ENCODE results near the gene LENEP.

LENEP gene

GRCh38 chr1:154953611-154954038, 39.8 kb upstream of the LENEP start:
- WGBS, 2 experiments, result 94 to 96% methylated on average over 2 of the region's 2 CpGs
- H3K9me3 ChIP-seq (ENCODE audit: control insufficient read depth, low read length), result no peaks in the 10 kb centered on the region
- H3K27me3 ChIP-seq (ENCODE audit: control insufficient read depth, insufficient read depth, low read length, poor library complexity, severe bottlenecking), result no peaks in the 10 kb centered on the region
- no peak overlapping the region for H3K27ac ChIP-seq (ENCODE audit: insufficient read depth, low read depth, low read length, poor library complexity, severe bottlenecking)
- H3K36me3 ChIP-seq (ENCODE audit: control insufficient read depth, insufficient read depth, low read length), result peaks cover 18% of the 10 kb centered on the region
- H3K4me1 ChIP-seq (ENCODE audit: control insufficient read depth, insufficient read depth, low read length), result peaks cover 48% of the 10 kb centered on the region
- no peak overlapping the region for H3K4me3 ChIP-seq (ENCODE audit: insufficient read depth, low read depth, low read length)

- Histone ChIP-seq H3K9me3 (ENCODE audit: control insufficient read depth, low read length) (no peaks in the 10 kb centered on the region), H3K4me3 (ENCODE audit: insufficient read depth, low read depth, low read length) (peak overlapping the region; percentile 51), H3K4me1 (ENCODE audit: control insufficient read depth, insufficient read depth, low read length) (peaks cover 49% of the 10 kb centered on the region), H3K27ac (ENCODE audit: insufficient read depth, low read depth, low read length, poor library complexity, severe bottlenecking) (peak overlapping the region; percentile 99), H3K36me3 (ENCODE audit: control insufficient read depth, insufficient read depth, low read length) (peaks cover 25% of the 10 kb centered on the region), H3K27me3 (ENCODE audit: control insufficient read depth, insufficient read depth, low read length, poor library complexity, severe bottlenecking) (no peaks in the 10 kb centered on the region)
- 63 to 79% methylated on average over 3 of the region's 3 CpGs for WGBS, 2 experiments
These were observed 38.8 kb upstream of the LENEP start for GRCh38 chr1:154954541-154954940.

- WGBS, 2 experiments, result 28 to 30% methylated on average over 4 of the region's 4 CpGs
- Histone ChIP-seq H3K27ac (ENCODE audit: insufficient read depth, low read depth, low read length, poor library complexity, severe bottlenecking) (peak overlapping the region; percentile 99), H3K4me3 (ENCODE audit: insufficient read depth, low read depth, low read length) (peak overlapping the region; percentile 51)
These were observed 38.2 kb upstream of the LENEP start for GRCh38 chr1:154955039-154955717.

GRCh38 chr1:154955718-154956543, 37.5 kb upstream of the LENEP start, which contains the start of gene PBXIP1:
PBXIP1 (minus strand) TSS chr1:154956099; CDS start chr1:154953721, 2,378 bp downstream.
- H3K4me1 ChIP-seq (ENCODE audit: control insufficient read depth, insufficient read depth, low read length), result peaks cover 54% of the 10 kb centered on the region
- WGBS, 2 experiments, result 0% methylated on average over 18 of the region's 18 CpGs
- H3K27ac ChIP-seq (ENCODE audit: insufficient read depth, low read depth, low read length, poor library complexity, severe bottlenecking), result peak within 1 kb of the TSS; percentile 99
- peak within 1 kb of the TSS; percentile 51 for H3K4me3 ChIP-seq (ENCODE audit: insufficient read depth, low read depth, low read length)
- H3K36me3 ChIP-seq (ENCODE audit: control insufficient read depth, insufficient read depth, low read length), result peaks cover 21% of the 10 kb centered on the region
- no peaks in the 10 kb centered on the region for H3K27me3 ChIP-seq (ENCODE audit: control insufficient read depth, insufficient read depth, low read length, poor library complexity, severe bottlenecking)
- H3K9me3 ChIP-seq (ENCODE audit: control insufficient read depth, low read length), result no peaks in the 10 kb centered on the region

More at GRCh38 chr1:154955039-154955717, 38.2 kb upstream of the LENEP start:
- no peaks in the 10 kb centered on the region for H3K27me3 ChIP-seq (ENCODE audit: control insufficient read depth, insufficient read depth, low read length, poor library complexity, severe bottlenecking)
- peaks cover 27% of the 10 kb centered on the region for H3K36me3 ChIP-seq (ENCODE audit: control insufficient read depth, insufficient read depth, low read length)
- H3K9me3 ChIP-seq (ENCODE audit: control insufficient read depth, low read length), result no peaks in the 10 kb centered on the region
- H3K4me1 ChIP-seq (ENCODE audit: control insufficient read depth, insufficient read depth, low read length), result peaks cover 49% of the 10 kb centered on the region

GRCh38 chr1:154956544-154956941, 36.8 kb upstream of the LENEP start:
- 7% methylated on average over 6 of the region's 6 CpGs for WGBS, 2 experiments
- Histone ChIP-seq H3K27me3 (ENCODE audit: control insufficient read depth, insufficient read depth, low read length, poor library complexity, severe bottlenecking) (no peaks in the 10 kb centered on the region), H3K27ac (ENCODE audit: insufficient read depth, low read depth, low read length, poor library complexity, severe bottlenecking) (peak overlapping the region; percentile 99), H3K4me3 (ENCODE audit: insufficient read depth, low read depth, low read length) (peak overlapping the region; percentile 51), H3K9me3 (ENCODE audit: control insufficient read depth, low read length) (no peaks in the 10 kb centered on the region), H3K4me1 (ENCODE audit: control insufficient read depth, insufficient read depth, low read length) (peaks cover 54% of the 10 kb centered on the region), H3K36me3 (ENCODE audit: control insufficient read depth, insufficient read depth, low read length) (peaks cover 17% of the 10 kb centered on the region)

GRCh38 chr1:154957091-154957657, 36.2 kb upstream of the LENEP start:
- 45 to 48% methylated on average over 9 of the region's 9 CpGs for WGBS, 2 experiments
- Histone ChIP-seq H3K27me3 (ENCODE audit: control insufficient read depth, insufficient read depth, low read length, poor library complexity, severe bottlenecking) (no peaks in the 10 kb centered on the region), H3K9me3 (ENCODE audit: control insufficient read depth, low read length) (no peaks in the 10 kb centered on the region), H3K4me1 (ENCODE audit: control insufficient read depth, insufficient read depth, low read length) (peaks cover 54% of the 10 kb centered on the region), H3K27ac (ENCODE audit: insufficient read depth, low read depth, low read length, poor library complexity, severe bottlenecking) (peak overlapping the region; percentile 99), H3K4me3 (ENCODE audit: insufficient read depth, low read depth, low read length) (peak overlapping the region; percentile 2), H3K36me3 (ENCODE audit: control insufficient read depth, insufficient read depth, low read length) (peaks cover 17% of the 10 kb centered on the region)

- H3K4me3 ChIP-seq (ENCODE audit: insufficient read depth, low read depth, low read length), result no peak overlapping the region
- no peaks in the 10 kb centered on the region for H3K27me3 ChIP-seq (ENCODE audit: control insufficient read depth, insufficient read depth, low read length, poor library complexity, severe bottlenecking)
- WGBS, 2 experiments, result 88 to 94% methylated on average over 2 of the region's 2 CpGs
- peaks cover 53% of the 10 kb centered on the region for H3K4me1 ChIP-seq (ENCODE audit: control insufficient read depth, insufficient read depth, low read length)
- peaks cover 17% of the 10 kb centered on the region for H3K36me3 ChIP-seq (ENCODE audit: control insufficient read depth, insufficient read depth, low read length)
- no peaks in the 10 kb centered on the region for H3K9me3 ChIP-seq (ENCODE audit: control insufficient read depth, low read length)
- no peak overlapping the region for H3K27ac ChIP-seq (ENCODE audit: insufficient read depth, low read depth, low read length, poor library complexity, severe bottlenecking)
These were observed 35.4 kb upstream of the LENEP start for GRCh38 chr1:154958036-154958435.

- H3K27me3 ChIP-seq (ENCODE audit: control insufficient read depth, insufficient read depth, low read length, poor library complexity, severe bottlenecking), result no peaks in the 10 kb centered on the region
- H3K27ac ChIP-seq (ENCODE audit: insufficient read depth, low read depth, low read length, poor library complexity, severe bottlenecking), result no peak overlapping the region
- peaks cover 18% of the 10 kb centered on the region for H3K36me3 ChIP-seq (ENCODE audit: control insufficient read depth, insufficient read depth, low read length)
- 95 to 97% methylated on average over 16 of the region's 16 CpGs for WGBS, 2 experiments
- no peaks in the 10 kb centered on the region for H3K9me3 ChIP-seq (ENCODE audit: control insufficient read depth, low read length)
- peaks cover 46% of the 10 kb centered on the region for H3K4me1 ChIP-seq (ENCODE audit: control insufficient read depth, insufficient read depth, low read length)
- no peak overlapping the region for H3K4me3 ChIP-seq (ENCODE audit: insufficient read depth, low read depth, low read length)
These were observed 34.5 kb upstream of the LENEP start for GRCh38 chr1:154958681-154959425.

GRCh38 chr1:154959426-154959780, 34.0 kb upstream of the LENEP start:
- 96 to 97% methylated on average over 7 of the region's 7 CpGs for WGBS, 2 experiments
- H3K4me3 ChIP-seq (ENCODE audit: insufficient read depth, low read depth, low read length), result no peak overlapping the region
- peaks cover 21% of the 10 kb centered on the region for H3K36me3 ChIP-seq (ENCODE audit: control insufficient read depth, insufficient read depth, low read length)
- H3K4me1 ChIP-seq (ENCODE audit: control insufficient read depth, insufficient read depth, low read length), result peaks cover 41% of the 10 kb centered on the region
- no peaks in the 10 kb centered on the region for H3K27me3 ChIP-seq (ENCODE audit: control insufficient read depth, insufficient read depth, low read length, poor library complexity, severe bottlenecking)
- no peak overlapping the region for H3K27ac ChIP-seq (ENCODE audit: insufficient read depth, low read depth, low read length, poor library complexity, severe bottlenecking)
- no peaks in the 10 kb centered on the region for H3K9me3 ChIP-seq (ENCODE audit: control insufficient read depth, low read length)

All from ectodermal cell (in vitro differentiated cells).